ENCODE measurements around the gene GOLGA8B. TPM values are rescaled to one million over a fixed set of nuclear protein-coding genes. Genes with fewer than 3 reads are reported as not detected.

GOLGA8B gene
- polyA plus RNA-seq, 3 donors = 0.37 to 11.5 TPM; not detected in 1

DNA sequence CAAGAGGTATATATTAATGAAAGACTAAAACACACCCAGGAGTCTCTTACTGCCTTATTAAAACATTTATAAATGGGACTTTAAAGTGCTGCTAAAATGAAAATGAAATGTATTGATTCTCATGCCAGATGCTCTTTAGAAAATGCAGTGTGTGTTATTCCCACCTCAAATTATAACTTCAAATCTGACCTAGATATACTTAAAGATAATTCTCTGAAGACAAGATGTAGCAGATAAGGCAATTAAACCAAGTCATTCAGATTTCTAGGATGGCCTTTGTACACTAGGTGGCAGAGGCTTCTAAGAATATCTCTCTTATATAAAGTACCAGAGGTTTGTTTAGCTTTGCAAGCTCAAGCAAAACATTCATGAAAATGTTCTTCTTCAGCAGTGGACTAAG is 26.9 kb upstream of the GOLGA8B start:
- intact Hi-C loops (cut with micrococcal nuclease) = no loop called here
- DNase-seq = no peak

DNA sequence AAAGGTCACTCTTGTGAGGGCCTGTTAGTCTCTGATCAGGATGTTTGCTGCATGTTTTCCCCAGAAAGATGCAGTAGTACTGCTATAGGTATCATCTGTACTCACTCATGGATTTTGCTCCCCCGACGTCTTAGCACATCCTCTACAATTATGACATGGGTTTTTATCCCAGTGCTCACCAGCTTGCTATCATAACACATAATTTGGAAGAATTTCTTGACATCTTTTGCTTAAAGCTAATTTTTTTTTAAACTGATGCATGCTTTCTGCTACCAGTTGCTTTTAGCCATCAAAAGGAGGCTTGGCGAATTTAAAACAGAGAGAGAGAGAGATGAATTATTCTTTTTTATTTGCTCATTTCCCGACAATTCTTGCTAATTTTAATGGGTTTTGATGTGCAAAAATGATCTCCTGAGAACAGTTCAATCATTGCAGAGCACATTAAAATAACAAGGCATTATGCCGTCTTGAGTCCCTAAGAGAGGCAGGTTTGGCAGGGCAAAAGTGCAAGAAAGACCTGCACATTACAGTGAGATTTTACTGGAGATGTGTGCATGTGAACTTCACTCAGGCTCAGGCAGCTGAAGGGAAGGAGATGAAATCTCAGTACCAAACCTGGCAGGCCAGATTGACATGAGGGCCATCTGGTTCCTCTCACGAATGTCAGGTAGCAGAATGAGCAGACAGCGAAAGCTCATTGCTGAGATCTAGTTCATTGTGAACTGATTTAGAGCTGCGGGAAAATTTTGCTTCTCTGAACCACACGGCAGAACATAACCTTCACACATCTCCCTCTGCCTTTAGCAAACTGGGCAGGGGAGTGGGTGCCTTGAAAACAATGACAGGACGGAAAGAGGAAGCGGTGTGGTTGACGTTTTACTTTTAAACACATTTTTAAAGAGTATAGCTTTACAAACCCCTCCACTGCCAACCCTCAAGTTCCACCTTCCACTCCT is 25.9 kb upstream of the GOLGA8B start:
- peak overlapping the region; percentile 35 for H2AFZ ChIP-seq (ENCODE audit: insufficient read depth, low read depth, low read length, poor library complexity, severe bottlenecking)
- Mint-ChIP-seq H3K36me3 (no peaks in the 10 kb centered on the region), H3K4me1 (peaks cover 9% of the 10 kb centered on the region), H3K27me3 (ENCODE audit: low read depth in 3 of 3) (peaks cover 0 to 7% (median 2%) of the 10 kb centered on the region in 3 donors), H3K9me3 (no peaks in the 10 kb centered on the region), H3K27ac (no peak overlapping the region), H3K4me3 (peak overlapping the region; percentile 42 to 45)
- intact Hi-C loops (cut with micrococcal nuclease) = no loop called here
- H3K4me3 ChIP-seq (replicated peaks in 1 of 3; ENCODE audit: low read depth in 2 of 3, low read length in 3 of 3) = no peak overlapping the region
- DNase-seq = no peak
- no peak overlapping the region for H3K4me2 ChIP-seq (replicated peaks; ENCODE audit: extremely low read depth, low read length, poor library complexity, severe bottlenecking)
- no peak for TF ChIP-seq CTCF (IDR thresholded peaks at IDR 0.05)
- 0% methylated on average over 1 of the region's 12 CpGs for WGBS (ENCODE audit: insufficient coverage)
- no peaks in the 10 kb centered on the region for H3K9me3 ChIP-seq (replicated peaks in 1 of 2; ENCODE audit: control insufficient read depth in 1 of 2, insufficient read depth in 1 of 2, low read length in 2 of 2)
- H3K36me3 ChIP-seq (replicated peaks in 1 of 2; ENCODE audit: control insufficient read depth in 1 of 2, insufficient read depth in 2 of 2, low read length in 2 of 2) = no peaks in the 10 kb centered on the region
- no peak overlapping the region for H3K27ac ChIP-seq (ENCODE audit: low read depth in 1 of 2, low read length in 2 of 2)
- H3K79me2 ChIP-seq (ENCODE audit: insufficient read depth, low read length) = no peaks in the 10 kb centered on the region
- H3K27me3 ChIP-seq (ENCODE audit: control insufficient read depth in 2 of 2, insufficient read depth in 2 of 2, low read length in 2 of 2) = peaks cover 0 to 7% of the 10 kb centered on the region in 2 donors
- H3K9ac ChIP-seq (ENCODE audit: insufficient read depth, low read length, poor library complexity, severe bottlenecking) = peak overlapping the region; percentile 36
- H4K20me1 ChIP-seq (ENCODE audit: insufficient read depth, low read length) = no peaks in the 10 kb centered on the region
- no peaks in the 10 kb centered on the region for H3K4me1 ChIP-seq (ENCODE audit: control insufficient read depth in 1 of 2, insufficient read depth in 2 of 2, low read length in 2 of 2)

More for the DNA sequence above, 26.9 kb upstream of the GOLGA8B start:
- H3K36me3 Mint-ChIP-seq = no peaks in the 10 kb centered on the region
- TF ChIP-seq CTCF (IDR thresholded peaks at IDR 0.05) = no peak
- Histone ChIP-seq H2AFZ (ENCODE audit: insufficient read depth, low read depth, low read length, poor library complexity, severe bottlenecking) (no peak overlapping the region), H4K20me1 (ENCODE audit: insufficient read depth, low read length) (no peaks in the 10 kb centered on the region), H3K4me3 (replicated peaks in 1 of 3; ENCODE audit: low read depth in 2 of 3, low read length in 3 of 3) (no peak overlapping the region), H3K79me2 (ENCODE audit: insufficient read depth, low read length) (no peaks in the 10 kb centered on the region), H3K9me3 (replicated peaks in 1 of 2; ENCODE audit: control insufficient read depth in 1 of 2, insufficient read depth in 1 of 2, low read length in 2 of 2) (no peaks in the 10 kb centered on the region), H3K9ac (ENCODE audit: insufficient read depth, low read length, poor library complexity, severe bottlenecking) (no peak overlapping the region), H3K36me3 (replicated peaks in 1 of 2; ENCODE audit: control insufficient read depth in 1 of 2, insufficient read depth in 2 of 2, low read length in 2 of 2) (no peaks in the 10 kb centered on the region), H3K4me2 (replicated peaks; ENCODE audit: extremely low read depth, low read length, poor library complexity, severe bottlenecking) (no peak overlapping the region), H3K27ac (ENCODE audit: low read depth in 1 of 2, low read length in 2 of 2) (no peak overlapping the region), H3K27me3 (ENCODE audit: control insufficient read depth in 2 of 2, insufficient read depth in 2 of 2, low read length in 2 of 2) (peaks cover 0 to 7% of the 10 kb centered on the region in 2 donors), H3K4me1 (ENCODE audit: control insufficient read depth in 1 of 2, insufficient read depth in 2 of 2, low read length in 2 of 2) (no peaks in the 10 kb centered on the region)
- peaks cover 0 to 7% (median 2%) of the 10 kb centered on the region in 3 donors for H3K27me3 Mint-ChIP-seq (ENCODE audit: low read depth in 3 of 3)
- H3K4me3 Mint-ChIP-seq = no peak overlapping the region
- H3K27ac Mint-ChIP-seq = no peak overlapping the region
- H3K9me3 Mint-ChIP-seq = no peaks in the 10 kb centered on the region
- H3K4me1 Mint-ChIP-seq = peaks cover 9% of the 10 kb centered on the region

All from CD14-positive monocyte (primary cell).